Activated naive CD4-positive, alpha-beta T cell treated with anti-CD3 and anti-CD28 coated beads, Interleukin-2, amount 10 ng/mL, durations not matched to agents 7 days and 5 days (primary cell): Measurements from ENCODE around the gene OR2T2.
"Not testable (repeated sequence)": the region's sequence is repeated elsewhere in the genome, so short reads cannot be mapped to it uniquely, and the experiment has no call there.

Experiments used
- CTCF ChIA-PET: fragments of 350-600 bp; sonication (Branson Sonifier 250); formaldehyde crosslinking; loops from one replicate; lab custom pipeline; 2021; ENCODE audit warnings: antibody characterized with exemption; lab: Charles Lee
- DNase-seq: peaks from one replicate; pipeline ENCODE4 v3.0.0-alpha.2; 2020
- H3K27ac Mint-ChIP-seq: one replicate; pipeline ENCODE4 v1.8.0; 2021; ENCODE audit warnings: mild to moderate bottlenecking, moderate library complexity, mixed read lengths
- H3K27me3 Mint-ChIP-seq: one replicate; pipeline ENCODE4 v1.8.0; 2021; ENCODE audit warnings: mild to moderate bottlenecking, mixed read lengths
- H3K36me3 Mint-ChIP-seq: one replicate; pipeline ENCODE4 v1.8.0; 2021; ENCODE audit warnings: mixed read lengths
- H3K4me1 Mint-ChIP-seq: one replicate; pipeline ENCODE4 v1.8.0; 2021; ENCODE audit warnings: mixed read lengths
- H3K4me3 Mint-ChIP-seq: one replicate; pipeline ENCODE4 v1.8.0; 2021; ENCODE audit warnings: mild to moderate bottlenecking, moderate library complexity, mixed read lengths
- H3K9me3 Mint-ChIP-seq: one replicate; pipeline ENCODE4 v1.8.0; 2021; ENCODE audit warnings: mixed read lengths

The OR2T2 gene

GRCh38 chr1:248445399-248445798 lies at the start of gene OR2T2:
Gene OR2T2, plus strand, starts transcription at chr1:248445637. Its CDS starts 7,161 bp downstream, at chr1:248452798.
- H3K36me3 Mint-ChIP-seq, H3K27ac Mint-ChIP-seq, DNase-seq: not testable (repeated sequence)

GRCh38 chr1:248402748-248403147 lies 42.7 kb upstream of the OR2T2 start, which contains the start of gene OR2T1:
Gene OR2T1, plus strand, starts transcription at chr1:248403048. Its CDS starts 3,100 bp downstream, at chr1:248406148.
- CTCF ChIA-PET, result interaction anchor here (1.5 kb wide), 1 partner anchor 210 kb away, joined by 5 read pairs; no protein-coding TSS in a partner anchor
- H3K27ac Mint-ChIP-seq, result no peak within 1 kb of the TSS

More at GRCh38 chr1:248445399-248445798, at the start of gene OR2T2:
- not testable (repeated sequence) for H3K9me3 Mint-ChIP-seq, H3K4me3 Mint-ChIP-seq, H3K27me3 Mint-ChIP-seq, H3K4me1 Mint-ChIP-seq
- CTCF ChIA-PET, result interaction anchor here (0.6 kb wide), 1 partner anchor 17 kb away, joined by 3 read pairs; no protein-coding TSS in a partner anchor

GRCh38 chr1:248404024-248404423 lies 41.4 kb upstream of the OR2T2 start:
- no peak overlapping the region for H3K4me3 Mint-ChIP-seq
- CTCF ChIA-PET, result interaction anchor here (0.7 to 2.7 kb wide), 11 partner anchors 185 to 410 kb away, joined by 3 to 23 read pairs (median 3); no protein-coding TSS in a partner anchor
- H3K27ac Mint-ChIP-seq, result no peak overlapping the region
- no peak for DNase-seq
- no peaks in the 10 kb centered on the region for H3K27me3 Mint-ChIP-seq
- peaks cover 4% of the 10 kb centered on the region for H3K9me3 Mint-ChIP-seq
- H3K36me3 Mint-ChIP-seq, result no peaks in the 10 kb centered on the region
- H3K4me1 Mint-ChIP-seq, result peaks cover 4% of the 10 kb centered on the region

More at GRCh38 chr1:248402748-248403147, 42.7 kb upstream of the OR2T2 start, which contains the start of gene OR2T1:
- Mint-ChIP-seq H3K9me3 (peaks cover 2% of the 10 kb centered on the region), H3K36me3 (no peaks in the 10 kb centered on the region), H3K27me3 (no peaks in the 10 kb centered on the region), H3K4me3 (no peak within 1 kb of the TSS), H3K4me1 (peaks cover 4% of the 10 kb centered on the region)
- DNase-seq, result no peak

GRCh38 chr1:248406721-248407692 lies 38.4 kb upstream of the OR2T2 start:
- Mint-ChIP-seq H3K27ac (no peak overlapping the region), H3K4me3 (no peak overlapping the region), H3K4me1 (peaks cover 4% of the 10 kb centered on the region), H3K27me3 (no peaks in the 10 kb centered on the region), H3K36me3 (no peaks in the 10 kb centered on the region), H3K9me3 (peaks cover 12% of the 10 kb centered on the region)
- DNase-seq, result no peak
- CTCF ChIA-PET, result interaction anchor here (1.6 kb wide), 1 partner anchor 279 kb away, joined by 3 read pairs; no protein-coding TSS in a partner anchor

GRCh38 chr1:248416226-248416625 lies 29.2 kb upstream of the OR2T2 start:
- DNase-seq, result no peak
- H3K4me1 Mint-ChIP-seq, result peaks cover 12% of the 10 kb centered on the region
- CTCF ChIA-PET, result no interaction called here
- peaks cover 15% of the 10 kb centered on the region for H3K9me3 Mint-ChIP-seq
- no peaks in the 10 kb centered on the region for H3K27me3 Mint-ChIP-seq
- H3K36me3 Mint-ChIP-seq, result peaks cover 3% of the 10 kb centered on the region
- no peak overlapping the region for H3K27ac Mint-ChIP-seq
- H3K4me3 Mint-ChIP-seq, result no peak overlapping the region

- no peaks in the 10 kb centered on the region for H3K27me3 Mint-ChIP-seq
- H3K27ac Mint-ChIP-seq, result no peak overlapping the region
- H3K36me3 Mint-ChIP-seq, result peaks cover 3% of the 10 kb centered on the region
- CTCF ChIA-PET, result no interaction called here
- no peak overlapping the region for H3K4me3 Mint-ChIP-seq
- DNase-seq, result no peak
- peaks cover 12% of the 10 kb centered on the region for H3K4me1 Mint-ChIP-seq
- peaks cover 15% of the 10 kb centered on the region for H3K9me3 Mint-ChIP-seq
These were observed 27.6 kb upstream of the OR2T2 start for GRCh38 chr1:248417854-248418253.

- CTCF ChIA-PET, result no interaction called here
- DNase-seq, result no peak
- H3K4me3 Mint-ChIP-seq, result no peak overlapping the region
- H3K36me3 Mint-ChIP-seq, result peaks cover 3% of the 10 kb centered on the region
- H3K27me3 Mint-ChIP-seq, result no peaks in the 10 kb centered on the region
- no peak overlapping the region for H3K27ac Mint-ChIP-seq
- H3K9me3 Mint-ChIP-seq, result peaks cover 20% of the 10 kb centered on the region
- peaks cover 12% of the 10 kb centered on the region for H3K4me1 Mint-ChIP-seq
These were observed 24.1 kb upstream of the OR2T2 start for GRCh38 chr1:248421384-248421783.

GRCh38 chr1:248427526-248428191 lies 17.8 kb upstream of the OR2T2 start:
- H3K9me3 Mint-ChIP-seq, H3K4me1 Mint-ChIP-seq, DNase-seq, H3K4me3 Mint-ChIP-seq, H3K27ac Mint-ChIP-seq, CTCF ChIA-PET, H3K27me3 Mint-ChIP-seq, H3K36me3 Mint-ChIP-seq: not testable (repeated sequence)

GRCh38 chr1:248428192-248428533 lies 17.3 kb upstream of the OR2T2 start:
- H3K27me3 Mint-ChIP-seq, H3K36me3 Mint-ChIP-seq, H3K4me3 Mint-ChIP-seq, H3K4me1 Mint-ChIP-seq, H3K27ac Mint-ChIP-seq, H3K9me3 Mint-ChIP-seq, DNase-seq, CTCF ChIA-PET: not testable (repeated sequence)

- DNase-seq, H3K27me3 Mint-ChIP-seq, CTCF ChIA-PET, H3K27ac Mint-ChIP-seq, H3K9me3 Mint-ChIP-seq, H3K4me3 Mint-ChIP-seq, H3K36me3 Mint-ChIP-seq, H3K4me1 Mint-ChIP-seq: not testable (repeated sequence)
These were observed 13.8 kb upstream of the OR2T2 start for GRCh38 chr1:248431683-248432082.

- H3K27me3 Mint-ChIP-seq, CTCF ChIA-PET, DNase-seq, H3K4me1 Mint-ChIP-seq, H3K4me3 Mint-ChIP-seq, H3K27ac Mint-ChIP-seq, H3K36me3 Mint-ChIP-seq, H3K9me3 Mint-ChIP-seq: not testable (repeated sequence)
These were observed 13.2 kb upstream of the OR2T2 start for GRCh38 chr1:248432201-248432600.

- not testable (repeated sequence) for H3K9me3 Mint-ChIP-seq
These were observed 11.5 kb upstream of the OR2T2 start for GRCh38 chr1:248433811-248434415.

GRCh38 chr1:248434913-248435312 lies 10.5 kb upstream of the OR2T2 start:
- CTCF ChIA-PET, H3K9me3 Mint-ChIP-seq, H3K27ac Mint-ChIP-seq, H3K4me1 Mint-ChIP-seq, H3K36me3 Mint-ChIP-seq, H3K4me3 Mint-ChIP-seq, DNase-seq, H3K27me3 Mint-ChIP-seq: not testable (repeated sequence)

More at GRCh38 chr1:248433811-248434415, 11.5 kb upstream of the OR2T2 start:
- H3K27ac Mint-ChIP-seq, DNase-seq, CTCF ChIA-PET, H3K36me3 Mint-ChIP-seq, H3K27me3 Mint-ChIP-seq, H3K4me3 Mint-ChIP-seq, H3K4me1 Mint-ChIP-seq: not testable (repeated sequence)

GRCh38 chr1:248436303-248436702 lies 9.1 kb upstream of the OR2T2 start:
- H3K9me3 Mint-ChIP-seq, H3K27me3 Mint-ChIP-seq, CTCF ChIA-PET, H3K36me3 Mint-ChIP-seq, H3K4me1 Mint-ChIP-seq, DNase-seq, H3K27ac Mint-ChIP-seq, H3K4me3 Mint-ChIP-seq: not testable (repeated sequence)
